Measurements from ENCODE around the gene CCSER1. TPM values are rescaled to one million over a fixed set of nuclear protein-coding genes. Genes with fewer than 3 reads are reported as not detected.

The CCSER1 gene
- total RNA-seq, 1 experiment from 2014 or later, result 0.63 TPM

- H3K4me3 Mint-ChIP-seq (ENCODE audit: unreplicated experiment), result no peak overlapping the region
- intact Hi-C loops (cut with micrococcal nuclease), result no loop called here
- ChIA-PET CTCF (interaction anchor here (0.6 kb wide), 1 partner anchor 23 kb away, joined by 3 read pairs; no protein-coding TSS in a partner anchor), POLR2A (interaction anchor here (0.6 kb wide), 3 partner anchors 12 to 233 kb away, joined by 3 to 4 read pairs (median 3); no protein-coding TSS in a partner anchor)
- BruUV-seq (replicated peaks), result no TSS peak
- DNase-seq (ENCODE audit: unreplicated experiment), result no peak
- no peak for TF ChIP-seq CTCF (IDR thresholded peaks at IDR 0.05; ENCODE audit: unreplicated experiment)
- H3K27ac Mint-ChIP-seq (ENCODE audit: low read depth, unreplicated experiment), result no peak overlapping the region
- no peaks in the 10 kb centered on the region for H3K9me3 Mint-ChIP-seq (ENCODE audit: unreplicated experiment)
- no peaks in the 10 kb centered on the region for H3K4me1 Mint-ChIP-seq (ENCODE audit: insufficient read depth, unreplicated experiment)
- no peaks in the 10 kb centered on the region for H3K27me3 Mint-ChIP-seq (ENCODE audit: insufficient read depth, unreplicated experiment)
- no peaks in the 10 kb centered on the region for H3K36me3 Mint-ChIP-seq (ENCODE audit: insufficient read depth, unreplicated experiment)
Measured at GRCh38 chr4:90237751-90238530, 110.7 kb downstream of the CCSER1 start.

- Mint-ChIP-seq H3K27me3 (ENCODE audit: insufficient read depth, unreplicated experiment) (no peaks in the 10 kb centered on the region), H3K4me3 (ENCODE audit: unreplicated experiment) (no peak overlapping the region), H3K4me1 (ENCODE audit: insufficient read depth, unreplicated experiment) (no peaks in the 10 kb centered on the region), H3K9me3 (ENCODE audit: unreplicated experiment) (no peaks in the 10 kb centered on the region), H3K36me3 (ENCODE audit: insufficient read depth, unreplicated experiment) (no peaks in the 10 kb centered on the region), H3K27ac (ENCODE audit: low read depth, unreplicated experiment) (no peak overlapping the region)
- DNase-seq (ENCODE audit: unreplicated experiment), result no peak
- no TSS peak for BruUV-seq (replicated peaks)
- ChIA-PET POLR2A (no interaction called here), CTCF (interaction anchor here (0.6 to 1.4 kb wide), 4 partner anchors 8 to 1393 kb away, joined by 3 to 4 read pairs (median 3); no protein-coding TSS in a partner anchor)
- intact Hi-C loops (cut with micrococcal nuclease), result no loop called here
- no peak for TF ChIP-seq CTCF (IDR thresholded peaks at IDR 0.05; ENCODE audit: unreplicated experiment)
Measured at GRCh38 chr4:90240333-90240732, 113.1 kb downstream of the CCSER1 start.

GRCh38 chr4:90241008-90241407, 113.8 kb downstream of the CCSER1 start:
- no peaks in the 10 kb centered on the region for H3K27me3 Mint-ChIP-seq (ENCODE audit: insufficient read depth, unreplicated experiment)
- H3K36me3 Mint-ChIP-seq (ENCODE audit: insufficient read depth, unreplicated experiment), result no peaks in the 10 kb centered on the region
- DNase-seq (ENCODE audit: unreplicated experiment), result no peak
- H3K4me3 Mint-ChIP-seq (ENCODE audit: unreplicated experiment), result no peak overlapping the region
- BruUV-seq (replicated peaks), result no TSS peak
- TF ChIP-seq CTCF (IDR thresholded peaks at IDR 0.05; ENCODE audit: unreplicated experiment), result no peak
- H3K9me3 Mint-ChIP-seq (ENCODE audit: unreplicated experiment), result no peaks in the 10 kb centered on the region
- CTCF ChIA-PET, result interaction anchor here (0.6 to 0.7 kb wide), 2 partner anchors 28 to 1394 kb away, joined by 3 read pairs; no protein-coding TSS in a partner anchor
- H3K4me1 Mint-ChIP-seq (ENCODE audit: insufficient read depth, unreplicated experiment), result no peaks in the 10 kb centered on the region
- no peak overlapping the region for H3K27ac Mint-ChIP-seq (ENCODE audit: low read depth, unreplicated experiment)
- POLR2A ChIA-PET, result no interaction called here
- intact Hi-C loops (cut with micrococcal nuclease), result no loop called here

GRCh38 chr4:90245837-90246236, 118.6 kb downstream of the CCSER1 start:
- CTCF ChIA-PET, result no interaction called here
- TF ChIP-seq CTCF (IDR thresholded peaks at IDR 0.05; ENCODE audit: unreplicated experiment), result no peak
- Mint-ChIP-seq H3K27me3 (ENCODE audit: insufficient read depth, unreplicated experiment) (no peaks in the 10 kb centered on the region), H3K4me3 (ENCODE audit: unreplicated experiment) (no peak overlapping the region), H3K9me3 (ENCODE audit: unreplicated experiment) (no peaks in the 10 kb centered on the region), H3K27ac (ENCODE audit: low read depth, unreplicated experiment) (no peak overlapping the region), H3K4me1 (ENCODE audit: insufficient read depth, unreplicated experiment) (no peaks in the 10 kb centered on the region), H3K36me3 (ENCODE audit: insufficient read depth, unreplicated experiment) (no peaks in the 10 kb centered on the region)
- DNase-seq (ENCODE audit: unreplicated experiment), result no peak
- intact Hi-C loops (cut with micrococcal nuclease), result no loop called here
- no TSS peak for BruUV-seq (replicated peaks)
- POLR2A ChIA-PET, result no interaction called here

Measured in MCF 10A (cell line).